Measurements from ENCODE around the gene POTEI.
"Not testable (repeated sequence)": the region's sequence is repeated elsewhere in the genome, so short reads cannot be mapped to it uniquely, and the experiment has no call there.

- not testable (repeated sequence) for TF ChIP-seq POLR2A, CTCF (IDR thresholded peaks at IDR 0.05)
These were observed 57.9 kb downstream of the POTEI start for GRCh38 chr2:130451278-130451677.
